DMS79 treated with DMSO at 0.1 percent for 48 hours (cell line): ENCODE data around the gene UNKL.

Experiments used
- DNase-seq: peaks from one replicate; lab custom pipeline; 2025; lab: John Stamatoyannopoulos, UW

Gene UNKL

GRCh38 chr16:1324286-1324826 is 90.1 kb downstream of the UNKL start:
- DNase-seq, result no peak

GRCh38 chr16:1323296-1324239 is 90.9 kb downstream of the UNKL start:
- DNase-seq, result no peak

- DNase-seq, result no peak
Measured at GRCh38 chr16:1322407-1322806, 92.1 kb downstream of the UNKL start.

- DNase-seq, result no peak
Measured at GRCh38 chr16:1320658-1321240, 93.8 kb downstream of the UNKL start.

GRCh38 chr16:1320097-1320496 is 94.4 kb downstream of the UNKL start:
- DNase-seq, result no peak

GRCh38 chr16:1319041-1319440 is 95.5 kb downstream of the UNKL start:
- DNase-seq, result no peak

- no peak for DNase-seq
Measured at GRCh38 chr16:1318268-1318545, 96.3 kb downstream of the UNKL start.

- DNase-seq, result no peak
Measured at GRCh38 chr16:1317479-1318267, 96.8 kb downstream of the UNKL start.

- DNase-seq, result no peak
Measured at GRCh38 chr16:1316033-1316405, 98.5 kb downstream of the UNKL start.

GRCh38 chr16:1315081-1316032 is 99.1 kb downstream of the UNKL start:
- DNase-seq, result no peak

GRCh38 chr16:1314399-1315068 is 100.0 kb downstream of the UNKL start:
- DNase-seq, result no peak

GRCh38 chr16:1313721-1314369 is 100.7 kb downstream of the UNKL start:
- no peak for DNase-seq
